Measurements from ENCODE around the gene IGDCC3. TPM values are rescaled to one million over a fixed set of nuclear protein-coding genes. Genes with fewer than 3 reads are reported as not detected.
A peak's percentile ranks its signal among the peaks of the same experiment; 100 is the strongest.

The IGDCC3 gene
- total RNA-seq, 1 donor from 2014 or later: not detected

DNA sequence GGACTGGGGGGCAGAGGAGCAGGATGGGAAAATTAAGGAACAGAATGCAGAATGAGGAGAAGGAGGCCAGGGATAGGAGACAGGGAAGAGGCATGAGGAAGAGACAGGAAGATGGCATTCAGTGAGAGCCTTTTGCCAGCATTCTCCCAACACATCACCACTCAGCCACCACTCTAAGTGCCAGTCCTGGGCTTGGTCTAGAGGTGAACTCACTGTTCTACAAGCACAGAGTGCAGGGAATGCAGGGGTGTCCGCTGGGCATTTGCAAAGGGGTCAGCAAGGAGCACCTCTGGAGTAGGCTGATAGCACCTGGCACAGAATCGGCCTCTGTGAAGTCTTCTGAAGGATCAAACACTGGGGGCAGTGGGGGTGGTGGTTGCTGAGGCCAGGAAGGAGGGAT lies 14.6 kb upstream of the IGDCC3 start:
- Mint-ChIP-seq H3K4me1 (ENCODE audit: low read depth) (peaks cover 3% of the 10 kb centered on the region), H3K27me3 (ENCODE audit: low read depth) (peaks cover 45% of the 10 kb centered on the region), H3K27ac (no peak overlapping the region), H3K4me3 (ENCODE audit: low read depth) (no peak overlapping the region), H3K36me3 (ENCODE audit: low read depth) (no peaks in the 10 kb centered on the region), H3K9me3 (no peaks in the 10 kb centered on the region)
- intact Hi-C loops (cut with micrococcal nuclease): no loop called here
- DNase-seq (ENCODE audit: low spot score): no peak

- no peak for DNase-seq (ENCODE audit: low spot score)
- intact Hi-C loops (cut with micrococcal nuclease): no loop called here
- H3K9me3 Mint-ChIP-seq: no peaks in the 10 kb centered on the region
- no peak overlapping the region for H3K4me3 Mint-ChIP-seq (ENCODE audit: low read depth)
- peaks cover 39% of the 10 kb centered on the region for H3K27me3 Mint-ChIP-seq (ENCODE audit: low read depth)
- H3K4me1 Mint-ChIP-seq (ENCODE audit: low read depth): no peaks in the 10 kb centered on the region
- H3K27ac Mint-ChIP-seq: no peak overlapping the region
- H3K36me3 Mint-ChIP-seq (ENCODE audit: low read depth): no peaks in the 10 kb centered on the region
Measured at GRCh38 chr15:65391732-65392131, 13.9 kb upstream of the IGDCC3 start.

DNA sequence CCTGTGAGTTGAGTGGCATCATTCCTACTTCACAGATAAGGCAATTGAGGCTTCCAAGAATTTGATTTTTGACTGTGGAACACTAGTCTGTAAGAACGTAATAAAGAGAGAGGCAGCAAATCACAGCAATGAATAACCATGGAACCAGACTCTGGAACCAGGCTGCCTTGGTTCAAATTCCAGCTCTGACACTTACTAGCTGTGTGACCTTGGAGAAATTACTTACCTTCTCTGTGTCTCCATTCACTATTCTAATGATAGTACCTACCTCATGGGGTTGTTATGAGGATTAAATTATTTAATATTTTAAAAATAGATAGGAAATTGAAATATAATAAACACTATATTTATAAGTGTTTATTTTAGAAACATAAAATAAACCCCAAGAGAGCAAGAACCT lies 12.6 kb upstream of the IGDCC3 start:
- Mint-ChIP-seq H3K36me3 (ENCODE audit: low read depth) (no peaks in the 10 kb centered on the region), H3K27ac (no peak overlapping the region), H3K9me3 (no peaks in the 10 kb centered on the region), H3K27me3 (ENCODE audit: low read depth) (peaks cover 29% of the 10 kb centered on the region), H3K4me3 (ENCODE audit: low read depth) (no peak overlapping the region), H3K4me1 (ENCODE audit: low read depth) (peaks cover 3% of the 10 kb centered on the region)
- no peak for DNase-seq (ENCODE audit: low spot score)
- intact Hi-C loops (cut with micrococcal nuclease): no loop called here

- DNase-seq (ENCODE audit: low spot score): no peak
- Mint-ChIP-seq H3K4me3 (ENCODE audit: low read depth) (no peak overlapping the region), H3K27me3 (ENCODE audit: low read depth) (peaks cover 21% of the 10 kb centered on the region), H3K4me1 (ENCODE audit: low read depth) (peaks cover 4% of the 10 kb centered on the region), H3K27ac (no peak overlapping the region), H3K36me3 (ENCODE audit: low read depth) (no peaks in the 10 kb centered on the region), H3K9me3 (no peaks in the 10 kb centered on the region)
- intact Hi-C loops (cut with micrococcal nuclease): loop anchor here (10.0 kb wide), 1 partner anchor 334 kb away; no protein-coding TSS in a partner anchor
Measured at GRCh38 chr15:65389226-65389625, 11.4 kb upstream of the IGDCC3 start.

GRCh38 chr15:65388306-65389080 lies 10.7 kb upstream of the IGDCC3 start:
- Mint-ChIP-seq H3K9me3 (no peaks in the 10 kb centered on the region), H3K36me3 (ENCODE audit: low read depth) (no peaks in the 10 kb centered on the region), H3K4me3 (ENCODE audit: low read depth) (no peak overlapping the region), H3K27me3 (ENCODE audit: low read depth) (peaks cover 14% of the 10 kb centered on the region), H3K4me1 (ENCODE audit: low read depth) (peaks cover 4% of the 10 kb centered on the region), H3K27ac (no peak overlapping the region)
- no peak for DNase-seq (ENCODE audit: low spot score)
- intact Hi-C loops (cut with micrococcal nuclease): loop anchor here (10.0 kb wide), 1 partner anchor 334 kb away; no protein-coding TSS in a partner anchor

DNA sequence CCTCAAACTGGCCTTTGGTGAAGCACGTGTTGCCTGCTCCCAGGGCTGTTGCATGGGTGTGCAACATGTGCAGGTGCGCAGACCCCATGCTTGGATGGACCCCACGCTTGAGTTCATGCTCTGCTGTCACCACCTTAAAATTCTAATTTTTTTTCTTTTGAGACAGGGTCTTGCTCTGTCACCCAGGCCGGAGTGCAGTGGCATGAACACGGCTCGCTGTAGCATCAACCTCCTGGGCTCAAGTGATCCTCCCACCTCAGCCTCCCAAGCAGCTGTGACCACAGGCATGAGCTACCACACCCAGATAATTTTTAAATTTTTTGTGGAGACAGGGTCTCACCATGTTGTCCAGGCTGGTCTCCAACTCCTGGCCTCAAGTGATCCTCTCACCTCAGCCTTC lies 9.1 kb upstream of the IGDCC3 start:
- peaks cover 4% of the 10 kb centered on the region for H3K4me1 Mint-ChIP-seq (ENCODE audit: low read depth)
- H3K27me3 Mint-ChIP-seq (ENCODE audit: low read depth): peaks cover 20% of the 10 kb centered on the region
- H3K27ac Mint-ChIP-seq: no peak overlapping the region
- no peak for DNase-seq (ENCODE audit: low spot score)
- H3K4me3 Mint-ChIP-seq (ENCODE audit: low read depth): no peak overlapping the region
- no peaks in the 10 kb centered on the region for H3K36me3 Mint-ChIP-seq (ENCODE audit: low read depth)
- intact Hi-C loops (cut with micrococcal nuclease): loop anchor here (10.0 kb wide), 1 partner anchor 332 kb away; no protein-coding TSS in a partner anchor
- no peaks in the 10 kb centered on the region for H3K9me3 Mint-ChIP-seq

DNA sequence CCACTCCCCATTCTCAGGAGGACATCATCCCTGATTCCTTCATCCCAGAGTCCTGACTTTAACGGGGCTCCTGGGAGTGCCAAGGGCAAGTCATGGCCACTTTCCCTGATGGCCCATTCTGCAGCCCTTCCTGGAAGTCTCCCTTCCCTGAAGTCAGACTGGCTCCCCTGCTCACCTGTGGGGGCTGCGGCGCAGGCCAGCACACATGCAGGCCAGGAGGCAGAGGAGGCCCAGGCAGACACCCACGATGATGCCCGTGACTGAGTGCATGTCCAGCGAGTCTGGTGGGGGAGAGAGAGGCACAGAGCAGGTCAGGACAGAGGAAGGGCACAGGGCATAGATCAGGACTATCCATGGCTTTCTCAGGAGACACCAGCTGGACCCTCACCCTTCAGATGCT lies 8.6 kb upstream of the IGDCC3 start:
- no peaks in the 10 kb centered on the region for H3K9me3 Mint-ChIP-seq
- DNase-seq (ENCODE audit: low spot score): no peak
- H3K36me3 Mint-ChIP-seq (ENCODE audit: low read depth): no peaks in the 10 kb centered on the region
- no peak overlapping the region for H3K4me3 Mint-ChIP-seq (ENCODE audit: low read depth)
- peaks cover 4% of the 10 kb centered on the region for H3K4me1 Mint-ChIP-seq (ENCODE audit: low read depth)
- H3K27me3 Mint-ChIP-seq (ENCODE audit: low read depth): peaks cover 23% of the 10 kb centered on the region
- intact Hi-C loops (cut with micrococcal nuclease): loop anchor here (10.0 kb wide), 1 partner anchor 332 kb away; no protein-coding TSS in a partner anchor
- H3K27ac Mint-ChIP-seq: no peak overlapping the region

DNA sequence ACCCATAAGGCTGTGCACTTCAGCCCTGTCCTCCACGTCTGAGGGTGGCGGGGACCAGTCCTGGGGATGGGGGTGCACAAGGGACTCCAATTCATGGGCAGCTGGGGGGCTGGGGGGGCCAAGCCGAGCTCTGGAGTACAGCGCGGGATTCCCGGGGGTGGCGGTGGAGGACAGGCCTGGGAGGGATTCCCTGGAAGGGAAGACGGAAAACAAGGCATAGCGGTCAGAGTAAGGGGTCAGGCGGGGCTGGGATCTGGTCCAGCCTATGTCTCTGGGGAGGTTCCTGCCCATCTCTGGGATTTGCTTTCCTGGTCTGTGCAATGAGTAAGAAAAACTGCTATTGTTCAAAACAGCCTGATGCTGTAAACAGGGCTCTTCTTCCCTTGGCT lies 8.1 kb upstream of the IGDCC3 start:
- Mint-ChIP-seq H3K36me3 (ENCODE audit: low read depth) (no peaks in the 10 kb centered on the region), H3K27me3 (ENCODE audit: low read depth) (peaks cover 25% of the 10 kb centered on the region), H3K4me1 (ENCODE audit: low read depth) (peaks cover 4% of the 10 kb centered on the region), H3K4me3 (ENCODE audit: low read depth) (no peak overlapping the region), H3K9me3 (no peaks in the 10 kb centered on the region), H3K27ac (no peak overlapping the region)
- intact Hi-C loops (cut with micrococcal nuclease): loop anchor here (1.0 to 10.0 kb wide), 3 partner anchors 15 to 331 kb away; no protein-coding TSS in a partner anchor
- DNase-seq (ENCODE audit: low spot score): no peak

DNA sequence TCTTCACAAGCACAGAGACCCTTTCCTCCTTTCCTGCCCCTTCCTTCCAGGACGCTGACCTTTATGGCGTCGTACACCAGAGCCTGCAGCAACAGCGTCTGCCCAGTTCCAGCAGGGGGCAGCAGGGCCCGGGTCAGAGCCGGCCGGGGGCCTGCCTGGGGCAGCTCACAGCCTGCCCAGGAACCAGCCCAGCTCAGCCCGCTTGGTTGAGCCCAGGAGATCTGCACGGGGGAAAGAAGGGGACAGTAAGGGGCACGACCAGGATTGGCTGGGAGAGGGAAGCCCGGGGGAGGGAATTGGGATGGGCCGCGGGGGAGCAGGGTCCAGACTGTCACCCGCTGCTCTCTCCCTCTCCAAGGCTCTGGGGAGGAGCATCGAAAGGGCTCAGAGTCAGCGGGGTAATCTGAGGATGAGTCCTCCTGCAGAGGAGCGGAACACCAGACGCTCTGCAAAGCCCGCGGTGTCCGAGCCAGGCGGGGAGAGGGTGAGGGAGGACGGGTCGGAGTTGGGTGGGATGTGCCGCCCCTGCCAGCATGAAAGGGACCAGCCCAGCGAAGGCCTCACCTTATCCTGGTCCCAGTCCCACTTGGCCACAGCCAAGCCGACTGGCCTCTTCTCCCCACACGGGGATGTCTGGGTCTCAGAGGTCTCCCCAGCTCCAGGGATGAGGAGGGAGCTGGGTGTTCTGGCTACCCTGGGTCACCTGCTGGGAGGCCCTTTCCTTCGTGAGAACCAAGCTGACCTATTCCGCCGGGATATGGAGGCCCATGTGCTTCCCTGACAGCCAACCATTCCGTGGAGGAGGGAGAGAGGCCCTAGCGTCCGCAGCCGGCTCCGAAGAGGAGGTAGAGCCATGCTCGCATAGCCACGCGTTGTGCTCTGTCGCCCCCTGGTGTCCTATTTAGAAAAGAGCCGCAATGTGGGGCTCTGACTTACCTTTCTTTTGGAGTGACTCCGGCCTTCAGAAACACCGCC lies 7.4 kb upstream of the IGDCC3 start:
- peak overlapping the region; percentile 85 for H3K27ac Mint-ChIP-seq

GRCh38 chr15:65384505-65384894 lies 6.7 kb upstream of the IGDCC3 start:
- peak overlapping the region; percentile 85 for H3K4me3 Mint-ChIP-seq (ENCODE audit: low read depth)
- H3K4me1 Mint-ChIP-seq (ENCODE audit: low read depth): peaks cover 4% of the 10 kb centered on the region
- H3K27ac Mint-ChIP-seq: no peak overlapping the region
- no peak for DNase-seq (ENCODE audit: low spot score)
- intact Hi-C loops (cut with micrococcal nuclease): loop anchor here (2.0 to 10.0 kb wide), 2 partner anchors 16 to 330 kb away; no protein-coding TSS in a partner anchor
- H3K36me3 Mint-ChIP-seq (ENCODE audit: low read depth): no peaks in the 10 kb centered on the region
- H3K27me3 Mint-ChIP-seq (ENCODE audit: low read depth): peaks cover 31% of the 10 kb centered on the region
- no peaks in the 10 kb centered on the region for H3K9me3 Mint-ChIP-seq

More for the DNA sequence above, 7.4 kb upstream of the IGDCC3 start:
- Mint-ChIP-seq H3K4me3 (ENCODE audit: low read depth) (peak overlapping the region; percentile 85), H3K9me3 (no peaks in the 10 kb centered on the region), H3K27me3 (ENCODE audit: low read depth) (peaks cover 27% of the 10 kb centered on the region), H3K4me1 (ENCODE audit: low read depth) (peaks cover 4% of the 10 kb centered on the region), H3K36me3 (ENCODE audit: low read depth) (no peaks in the 10 kb centered on the region)
- peak; percentile 75 for DNase-seq (ENCODE audit: low spot score)
- intact Hi-C loops (cut with micrococcal nuclease): loop anchor here (1.0 to 10.0 kb wide), 3 partner anchors 16 to 330 kb away; no protein-coding TSS in a partner anchor

- Mint-ChIP-seq H3K27me3 (ENCODE audit: low read depth) (peaks cover 35% of the 10 kb centered on the region), H3K36me3 (ENCODE audit: low read depth) (no peaks in the 10 kb centered on the region), H3K9me3 (no peaks in the 10 kb centered on the region), H3K4me3 (ENCODE audit: low read depth) (no peak overlapping the region), H3K27ac (no peak overlapping the region), H3K4me1 (ENCODE audit: low read depth) (peaks cover 4% of the 10 kb centered on the region)
- intact Hi-C loops (cut with micrococcal nuclease): loop anchor here (2.0 to 10.0 kb wide), 2 partner anchors 17 to 329 kb away; no protein-coding TSS in a partner anchor
- no peak for DNase-seq (ENCODE audit: low spot score)
Measured at GRCh38 chr15:65383991-65384390, 6.2 kb upstream of the IGDCC3 start.

DNA sequence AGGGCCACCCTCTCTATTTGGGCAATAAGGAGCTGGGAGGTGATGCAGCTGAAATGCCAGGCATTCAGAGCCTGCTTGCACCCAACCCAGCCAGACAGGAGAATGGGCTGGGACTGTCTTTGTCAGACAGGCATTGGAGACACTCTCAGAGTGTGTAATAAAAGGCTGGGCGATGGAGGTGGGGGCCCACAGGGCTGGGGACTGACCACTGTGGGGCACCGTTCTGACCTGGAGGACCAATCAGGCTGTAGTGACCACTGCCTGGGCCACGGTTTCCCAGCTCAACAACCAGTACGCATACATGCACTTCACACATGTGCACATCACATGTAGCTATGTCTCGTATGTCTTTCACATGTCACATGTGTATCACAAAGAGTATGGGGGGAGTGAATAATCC lies 5.7 kb upstream of the IGDCC3 start:
- Mint-ChIP-seq H3K27ac (no peak overlapping the region), H3K36me3 (ENCODE audit: low read depth) (no peaks in the 10 kb centered on the region), H3K4me1 (ENCODE audit: low read depth) (peaks cover 6% of the 10 kb centered on the region), H3K9me3 (no peaks in the 10 kb centered on the region), H3K4me3 (ENCODE audit: low read depth) (no peak overlapping the region), H3K27me3 (ENCODE audit: low read depth) (peaks cover 40% of the 10 kb centered on the region)
- intact Hi-C loops (cut with micrococcal nuclease): loop anchor here (10.0 kb wide), 1 partner anchor 329 kb away; no protein-coding TSS in a partner anchor
- no peak for DNase-seq (ENCODE audit: low spot score)
